Nephron (organoid): ENCODE results near the gene ARHGEF16.

Experiments used
- H3K27ac Mint-ChIP-seq, 3 experiments: 2 replicates each; pipeline ENCODE4 v1.8.0; 2020; ENCODE audit warnings: mixed read lengths in 3 of 3, mild to moderate bottlenecking in 2 of 3, moderate library complexity in 1 of 3
- H3K27me3 Mint-ChIP-seq: 2 replicates; pipeline ENCODE4 v1.8.0; 2021; ENCODE audit warnings: low read depth, mild to moderate bottlenecking, moderate library complexity, mixed read lengths
- H3K36me3 Mint-ChIP-seq: 2 replicates; pipeline ENCODE4 v1.8.0; 2020; ENCODE audit warnings: low read depth, mixed read lengths
- H3K4me1 Mint-ChIP-seq: 2 replicates; pipeline ENCODE4 v1.8.0; 2020; ENCODE audit warnings: mixed read lengths
- H3K4me3 Mint-ChIP-seq, 3 experiments: 2 replicates each; pipeline ENCODE4 v1.8.0; 2020; ENCODE audit warnings: mild to moderate bottlenecking in 3 of 3, mixed read lengths in 3 of 3, moderate library complexity in 2 of 3
- H3K9me3 Mint-ChIP-seq: 2 replicates; pipeline ENCODE4 v1.8.0; 2020; ENCODE audit warnings: mixed read lengths
- TF ChIP-seq, protein P1 (sequence below), 3 experiments: fragments of 200-600 bp; sonication (generic); IDR thresholded peaks; one replicate each; pipeline ENCODE4 v1.5.0; 2021; ENCODE audit warnings: antibody characterized with exemption in 3 of 3; ENCODE audit not compliant: unreplicated experiment in 3 of 3

Gene ARHGEF16

DNA sequence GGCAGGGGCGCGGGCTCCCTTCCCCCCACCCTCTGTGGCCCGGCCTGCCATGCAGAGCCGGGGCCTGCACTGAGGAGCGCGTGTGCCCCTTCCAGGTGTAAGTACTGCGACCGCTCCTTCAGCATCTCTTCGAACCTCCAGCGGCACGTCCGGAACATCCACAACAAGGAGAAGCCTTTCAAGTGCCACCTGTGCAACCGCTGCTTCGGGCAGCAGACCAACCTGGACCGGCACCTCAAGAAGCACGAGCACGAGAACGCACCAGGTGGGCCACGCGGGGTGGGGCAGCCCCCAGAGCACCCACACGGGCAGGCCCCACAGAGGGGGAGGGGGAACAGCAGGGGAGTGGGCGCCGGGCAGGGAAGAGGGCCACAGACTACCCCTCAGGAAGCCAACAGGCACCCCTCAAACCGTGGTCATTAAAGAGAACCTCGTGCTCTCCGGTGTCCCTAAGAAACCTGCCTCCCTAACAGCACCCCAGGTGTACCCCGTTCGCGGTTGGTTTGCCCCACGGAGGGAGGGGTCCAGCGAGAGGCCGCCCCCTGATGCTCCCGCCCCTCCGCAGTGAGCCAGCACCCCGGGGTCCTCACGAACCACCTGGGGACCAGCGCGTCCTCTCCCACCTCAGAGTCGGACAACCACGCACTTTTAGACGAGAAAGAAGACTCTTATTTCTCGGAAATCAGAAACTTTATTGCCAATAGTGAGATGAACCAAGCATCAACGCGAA, 28.8 kb upstream of the ARHGEF16 start:
- TF ChIP-seq, protein P1, sequence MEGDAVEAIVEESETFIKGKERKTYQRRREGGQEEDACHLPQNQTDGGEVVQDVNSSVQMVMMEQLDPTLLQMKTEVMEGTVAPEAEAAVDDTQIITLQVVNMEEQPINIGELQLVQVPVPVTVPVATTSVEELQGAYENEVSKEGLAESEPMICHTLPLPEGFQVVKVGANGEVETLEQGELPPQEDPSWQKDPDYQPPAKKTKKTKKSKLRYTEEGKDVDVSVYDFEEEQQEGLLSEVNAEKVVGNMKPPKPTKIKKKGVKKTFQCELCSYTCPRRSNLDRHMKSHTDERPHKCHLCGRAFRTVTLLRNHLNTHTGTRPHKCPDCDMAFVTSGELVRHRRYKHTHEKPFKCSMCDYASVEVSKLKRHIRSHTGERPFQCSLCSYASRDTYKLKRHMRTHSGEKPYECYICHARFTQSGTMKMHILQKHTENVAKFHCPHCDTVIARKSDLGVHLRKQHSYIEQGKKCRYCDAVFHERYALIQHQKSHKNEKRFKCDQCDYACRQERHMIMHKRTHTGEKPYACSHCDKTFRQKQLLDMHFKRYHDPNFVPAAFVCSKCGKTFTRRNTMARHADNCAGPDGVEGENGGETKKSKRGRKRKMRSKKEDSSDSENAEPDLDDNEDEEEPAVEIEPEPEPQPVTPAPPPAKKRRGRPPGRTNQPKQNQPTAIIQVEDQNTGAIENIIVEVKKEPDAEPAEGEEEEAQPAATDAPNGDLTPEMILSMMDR (IDR thresholded peaks at IDR 0.05; ENCODE audit: unreplicated experiment in 3 of 3): no peak
- H3K9me3 Mint-ChIP-seq: no peaks in the 10 kb centered on the region
- H3K4me1 Mint-ChIP-seq: peaks cover 14% of the 10 kb centered on the region
- no peak overlapping the region for H3K27ac Mint-ChIP-seq
- peaks cover 4% of the 10 kb centered on the region for H3K36me3 Mint-ChIP-seq
- H3K4me3 Mint-ChIP-seq: no peak overlapping the region
- H3K27me3 Mint-ChIP-seq: peaks cover 33% of the 10 kb centered on the region

DNA sequence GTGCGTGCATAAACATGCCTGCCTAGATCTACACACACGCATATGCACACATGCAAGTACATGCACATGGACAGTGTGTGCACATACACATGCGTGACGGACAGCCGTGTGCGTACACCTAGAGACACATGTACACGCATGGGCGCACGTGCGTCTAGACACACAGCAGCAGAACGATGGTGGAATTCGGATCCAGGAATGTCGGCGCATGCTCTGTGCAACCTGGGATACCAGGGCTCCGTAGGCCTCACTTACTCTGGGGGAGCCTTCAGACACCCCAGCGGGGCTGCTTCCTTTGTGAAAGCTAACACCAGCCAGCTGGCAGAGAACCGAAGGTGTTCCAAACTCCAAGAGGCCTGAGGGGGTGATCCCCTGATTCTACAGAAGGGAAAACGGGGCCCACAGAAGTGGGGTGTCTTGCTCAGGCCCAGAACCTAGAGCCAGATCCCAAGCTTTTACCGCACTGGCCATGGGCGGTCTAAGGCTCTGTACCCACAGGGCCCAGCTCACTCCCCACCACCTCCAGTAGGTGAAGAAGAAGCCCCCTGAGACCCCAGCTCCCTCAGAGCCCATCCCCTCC, 27.4 kb upstream of the ARHGEF16 start:
- H3K27ac Mint-ChIP-seq: no peak overlapping the region
- peaks cover 23% of the 10 kb centered on the region for H3K27me3 Mint-ChIP-seq
- H3K4me1 Mint-ChIP-seq: peaks cover 2% of the 10 kb centered on the region
- TF ChIP-seq, protein P1 (IDR thresholded peaks at IDR 0.05; ENCODE audit: unreplicated experiment in 3 of 3): no peak
- peaks cover 4% of the 10 kb centered on the region for H3K36me3 Mint-ChIP-seq
- H3K4me3 Mint-ChIP-seq: no peak overlapping the region
- no peaks in the 10 kb centered on the region for H3K9me3 Mint-ChIP-seq

DNA sequence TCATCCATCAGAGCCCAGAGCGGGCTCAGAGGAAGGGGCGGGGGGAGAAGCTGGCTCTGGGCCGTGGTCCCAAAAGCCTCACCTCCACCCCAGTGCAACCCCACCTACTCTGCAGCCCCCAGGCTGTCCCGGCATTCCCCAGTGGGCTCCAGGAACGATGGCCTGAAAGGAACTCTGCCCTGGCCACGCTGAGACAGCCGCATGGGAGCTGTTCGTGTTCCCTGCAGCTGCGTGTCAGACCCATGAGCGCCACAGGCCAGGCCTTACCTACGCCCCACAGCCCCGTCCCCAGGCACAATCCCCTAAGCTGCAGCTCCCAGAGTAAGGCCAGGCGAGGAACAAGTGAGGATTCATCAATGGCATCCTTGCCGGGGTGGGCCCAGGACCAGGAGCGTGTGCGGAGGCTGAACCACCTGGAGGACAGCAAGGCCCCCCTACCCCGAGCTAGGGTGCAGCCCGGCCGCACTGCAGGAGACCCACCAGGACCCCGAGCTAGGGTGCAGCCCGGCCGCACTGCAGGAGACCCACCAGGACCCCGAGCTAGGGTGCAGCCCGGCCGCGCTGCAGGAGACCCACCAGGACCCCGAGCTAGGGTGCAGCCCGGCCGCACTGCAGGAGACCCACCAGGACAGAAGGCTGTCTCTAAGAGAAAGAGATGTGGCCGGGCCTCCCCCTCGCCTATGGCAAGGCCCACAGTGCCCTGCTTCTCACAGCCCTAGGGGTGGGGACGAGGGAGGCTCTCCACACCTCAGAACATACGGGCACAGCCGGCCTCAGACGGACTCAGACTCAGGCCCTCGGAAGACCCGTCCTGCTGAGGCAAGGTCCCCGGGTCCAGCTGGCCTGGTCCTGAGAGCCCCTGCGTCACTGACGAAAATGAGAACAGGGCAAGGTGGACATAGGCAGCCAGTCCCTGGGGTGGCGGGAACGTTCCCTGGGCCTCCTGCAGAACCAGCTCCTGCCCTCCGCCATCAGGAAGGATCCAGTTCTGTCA, 26.5 kb upstream of the ARHGEF16 start:
- Mint-ChIP-seq H3K9me3 (no peaks in the 10 kb centered on the region), H3K36me3 (peaks cover 4% of the 10 kb centered on the region), H3K4me1 (no peaks in the 10 kb centered on the region), H3K4me3 (no peak overlapping the region), H3K27me3 (peaks cover 22% of the 10 kb centered on the region), H3K27ac (no peak overlapping the region)
- TF ChIP-seq, protein P1 (IDR thresholded peaks at IDR 0.05; ENCODE audit: unreplicated experiment in 3 of 3): no peak

DNA sequence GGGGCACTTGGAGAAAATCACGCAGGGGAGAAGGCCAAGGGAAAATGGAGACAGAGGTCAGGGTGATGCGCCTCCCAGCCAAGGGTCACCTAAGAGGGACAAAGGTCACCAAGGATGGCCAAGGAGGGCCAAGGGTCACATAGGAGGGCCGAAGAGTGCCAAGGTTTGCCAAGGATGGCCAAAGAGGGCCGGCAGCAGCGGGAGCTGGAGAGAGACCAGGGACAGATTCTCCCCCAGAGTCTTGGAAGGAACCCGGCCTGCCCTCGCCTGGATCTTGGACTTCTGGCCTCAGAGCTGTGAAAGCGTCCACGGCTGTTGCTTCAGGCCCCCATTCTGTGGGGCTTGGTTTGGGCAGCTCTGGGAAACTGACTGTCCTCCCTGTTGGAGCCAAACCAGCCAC, 25.6 kb upstream of the ARHGEF16 start:
- TF ChIP-seq, protein P1 (IDR thresholded peaks at IDR 0.05; ENCODE audit: unreplicated experiment in 3 of 3): no peak
- no peaks in the 10 kb centered on the region for H3K9me3 Mint-ChIP-seq
- peaks cover 18% of the 10 kb centered on the region for H3K27me3 Mint-ChIP-seq
- H3K27ac Mint-ChIP-seq: no peak overlapping the region
- peaks cover 4% of the 10 kb centered on the region for H3K36me3 Mint-ChIP-seq
- no peaks in the 10 kb centered on the region for H3K4me1 Mint-ChIP-seq
- peak overlapping the region in 1 of 3 experiments; percentile 11 for H3K4me3 Mint-ChIP-seq

DNA sequence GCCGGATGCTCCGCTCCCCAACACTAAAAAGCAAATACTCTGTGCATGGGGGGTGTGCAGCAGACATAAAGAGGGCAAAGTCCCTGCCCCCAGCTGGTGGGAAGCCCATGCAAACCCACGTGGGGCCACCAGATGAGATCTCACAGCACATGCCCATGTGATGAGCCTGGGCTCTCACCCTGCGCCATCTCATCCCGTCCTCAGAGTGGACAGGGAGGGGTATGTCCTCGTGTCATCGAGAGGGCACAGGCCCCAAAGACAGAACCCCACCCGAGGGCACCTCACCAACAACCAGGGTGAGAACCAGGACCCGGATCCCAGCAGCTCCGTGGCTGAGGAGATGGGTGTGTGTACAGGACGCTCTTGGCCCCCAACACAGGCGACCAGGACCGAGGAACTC, 25.1 kb upstream of the ARHGEF16 start:
- Mint-ChIP-seq H3K27ac (no peak overlapping the region), H3K27me3 (peaks cover 14% of the 10 kb centered on the region), H3K9me3 (no peaks in the 10 kb centered on the region)

More for the DNA sequence above, 25.1 kb upstream of the ARHGEF16 start:
- TF ChIP-seq, protein P1 (IDR thresholded peaks at IDR 0.05; ENCODE audit: unreplicated experiment in 3 of 3): no peak
- Mint-ChIP-seq H3K36me3 (peaks cover 4% of the 10 kb centered on the region), H3K4me1 (no peaks in the 10 kb centered on the region), H3K4me3 (no peak overlapping the region)
